Mesenchymal stem cell (in vitro differentiated cells and primary cell): ENCODE results near the gene TRPC4.

Source experiments
- DNase-seq: peaks from one replicate; pipeline ENCODE4 v3.0.0-alpha.2; 2013
- H2AFZ ChIP-seq: one replicate; pipeline ENCODE4 v1.6.1; 2013; ENCODE audit warnings: low read depth, mild to moderate bottlenecking, control low read depth, inconsistent platforms, low read length, moderate library complexity
- H2AK5ac ChIP-seq: 2 replicates; pipeline ENCODE4 v1.6.1; 2013; ENCODE audit warnings: low read length, moderate library complexity, mild to moderate bottlenecking, inconsistent platforms; ENCODE audit not compliant: severe bottlenecking
- H2BK120ac ChIP-seq: one replicate; pipeline ENCODE4 v1.6.1; 2013; ENCODE audit warnings: low read depth, mild to moderate bottlenecking, inconsistent platforms, low read length, moderate library complexity
- H2BK12ac ChIP-seq, 2 experiments: one replicate each; pipeline ENCODE4 v1.6.1; 2013; ENCODE audit warnings: inconsistent platforms in 2 of 2, low read length in 2 of 2, mild to moderate bottlenecking in 2 of 2, moderate library complexity in 2 of 2, control low read depth in 1 of 2
- H2BK15ac ChIP-seq: one replicate; pipeline ENCODE4 v1.6.1; 2013; ENCODE audit warnings: mild to moderate bottlenecking, low read depth, inconsistent platforms; ENCODE audit not compliant: poor library complexity, severe bottlenecking
- H2BK5ac ChIP-seq: 2 replicates; pipeline ENCODE4 v1.6.1; 2013; ENCODE audit warnings: low read depth, mild to moderate bottlenecking, low read length, control low read depth, inconsistent platforms; ENCODE audit not compliant: poor library complexity, severe bottlenecking
- H3K14ac ChIP-seq, 2 experiments: one replicate each; pipeline ENCODE4 v1.6.1; 2013; ENCODE audit warnings: inconsistent platforms in 2 of 2, low read length in 2 of 2, control low read depth in 1 of 2, mild to moderate bottlenecking in 1 of 2, moderate library complexity in 1 of 2
- H3K18ac ChIP-seq, 2 experiments: one replicate each; pipeline ENCODE4 v1.6.1; 2013; ENCODE audit warnings: inconsistent platforms in 2 of 2, low read length in 2 of 2, control low read depth in 1 of 2, low read depth in 1 of 2, mild to moderate bottlenecking in 1 of 2
- H3K23ac ChIP-seq, 2 experiments: one replicate each; pipeline ENCODE4 v1.6.1; 2013; ENCODE audit warnings: inconsistent platforms in 2 of 2, low read length in 2 of 2, mild to moderate bottlenecking in 2 of 2, moderate library complexity in 2 of 2, control low read depth in 1 of 2
- H3K27ac ChIP-seq: 2 replicates; pipeline ENCODE4 v1.5.1; 2013; ENCODE audit warnings: mild to moderate bottlenecking, moderate library complexity, low read length, control low read depth, inconsistent platforms; ENCODE audit not compliant: poor library complexity, severe bottlenecking
- H3K27me3 ChIP-seq, 2 experiments: 2 replicates each; pipeline versions ENCODE4 v1.6.1 to v1.7.0; 2013; ENCODE audit warnings: low read length in 2 of 2, mild to moderate bottlenecking in 2 of 2, moderate library complexity in 2 of 2, control low read depth in 1 of 2, inconsistent platforms in 1 of 2; ENCODE audit not compliant: control insufficient read depth in 1 of 2, insufficient read depth in 1 of 2
- H3K36me3 ChIP-seq, 2 experiments: 2 replicates each; pipeline versions ENCODE4 v1.6.1 to v1.7.0; 2013; ENCODE audit warnings: low read length in 2 of 2, control low read depth in 1 of 2, inconsistent platforms in 1 of 2, low read depth in 1 of 2, mild to moderate bottlenecking in 1 of 2; ENCODE audit not compliant: insufficient read depth in 2 of 2, control insufficient read depth in 1 of 2
- H3K4ac ChIP-seq, 2 experiments: one replicate each; pipeline ENCODE4 v1.6.1; 2013; ENCODE audit warnings: inconsistent platforms in 2 of 2, low read length in 2 of 2, mild to moderate bottlenecking in 2 of 2, moderate library complexity in 2 of 2, control low read depth in 1 of 2, low read depth in 1 of 2
- H3K4me1 ChIP-seq: 2 replicates; pipeline ENCODE4 v1.6.1; 2013; ENCODE audit warnings: low read depth, low read length, control low read depth; ENCODE audit not compliant: control insufficient read depth, insufficient read depth
- H3K4me2 ChIP-seq: 2 replicates; pipeline ENCODE4 v1.6.1; 2013; ENCODE audit warnings: low read length, mild to moderate bottlenecking, inconsistent platforms; ENCODE audit not compliant: poor library complexity, severe bottlenecking
- H3K4me3 ChIP-seq, 2 experiments: 2 replicates each; pipeline versions ENCODE4 v1.5.1 to v1.7.0; 2013; ENCODE audit warnings: low read length in 2 of 2, mild to moderate bottlenecking in 2 of 2, control low read depth in 1 of 2, low read depth in 1 of 2; ENCODE audit not compliant: insufficient read depth in 1 of 2
- H3K79me1 ChIP-seq: replicated peaks from 2 replicates; pipeline ENCODE4 v1.6.1; 2013; ENCODE audit warnings: mild to moderate bottlenecking, control low read depth, low read length, inconsistent platforms; ENCODE audit not compliant: poor library complexity, severe bottlenecking
- H3K9ac ChIP-seq: 2 replicates; pipeline ENCODE4 v1.7.0; 2013; ENCODE audit warnings: mild to moderate bottlenecking, low read length, moderate library complexity
- H3K9me3 ChIP-seq: 2 replicates; pipeline ENCODE4 v1.7.0; 2013; ENCODE audit warnings: mild to moderate bottlenecking, low read length; ENCODE audit not compliant: control insufficient read depth
- H4K8ac ChIP-seq: one replicate; pipeline ENCODE4 v1.6.1; 2013; ENCODE audit warnings: inconsistent platforms, mild to moderate bottlenecking, low read length, moderate library complexity
- H4K91ac ChIP-seq: one replicate; pipeline ENCODE4 v1.6.1; 2013; ENCODE audit warnings: mild to moderate bottlenecking, low read length, inconsistent platforms
- WGBS: methylation state at CpG from one replicate; pipeline ENCODE4 v1.1.7; 2013; ENCODE audit warnings: mixed read lengths; 5-methylcytosine and 5-hydroxymethylcytosine counted together

TRPC4 gene

DNA sequence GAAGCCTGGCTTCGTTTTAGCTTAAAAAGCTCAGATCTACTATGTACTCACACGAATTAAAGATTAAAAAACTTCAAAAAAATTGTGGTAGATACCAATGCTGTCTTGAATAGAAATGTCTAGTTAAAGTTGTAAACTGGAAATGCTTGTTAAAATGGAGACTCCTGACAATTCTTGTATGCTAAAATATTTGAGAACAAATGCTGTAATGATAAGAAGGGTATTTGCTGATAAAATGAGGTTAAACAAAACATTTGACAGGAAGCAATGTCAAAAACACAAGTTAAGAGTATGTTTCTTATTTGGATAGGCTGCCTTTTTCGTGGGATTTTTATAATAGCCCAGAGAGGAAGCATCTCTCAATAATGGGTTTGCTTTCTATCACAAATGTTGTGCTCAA, 223.0 kb downstream of the TRPC4 start:
- Histone ChIP-seq H2BK12ac (no peak overlapping the region), H2BK120ac (no peak overlapping the region), H2BK15ac (no peak overlapping the region), H2BK5ac (no peak overlapping the region), H3K4me3 (no peak overlapping the region), H3K27me3 (no peaks in the 10 kb centered on the region), H3K14ac (no peak overlapping the region), H3K4me1 (no peaks in the 10 kb centered on the region), H3K9ac (no peak overlapping the region), H3K79me1 (no peaks in the 10 kb centered on the region), H3K23ac (no peak overlapping the region), H3K36me3 (no peaks in the 10 kb centered on the region), H4K91ac (no peak overlapping the region), H2AK5ac (no peak overlapping the region), H2AFZ (no peak overlapping the region), H3K4ac (no peak overlapping the region), H3K9me3 (no peaks in the 10 kb centered on the region), H4K8ac (no peak overlapping the region), H3K18ac (no peak overlapping the region), H3K4me2 (no peak overlapping the region), H3K27ac (no peak overlapping the region)
- DNase-seq: no peak
- WGBS: 100% methylated on average over 2 of the region's 3 CpGs

DNA sequence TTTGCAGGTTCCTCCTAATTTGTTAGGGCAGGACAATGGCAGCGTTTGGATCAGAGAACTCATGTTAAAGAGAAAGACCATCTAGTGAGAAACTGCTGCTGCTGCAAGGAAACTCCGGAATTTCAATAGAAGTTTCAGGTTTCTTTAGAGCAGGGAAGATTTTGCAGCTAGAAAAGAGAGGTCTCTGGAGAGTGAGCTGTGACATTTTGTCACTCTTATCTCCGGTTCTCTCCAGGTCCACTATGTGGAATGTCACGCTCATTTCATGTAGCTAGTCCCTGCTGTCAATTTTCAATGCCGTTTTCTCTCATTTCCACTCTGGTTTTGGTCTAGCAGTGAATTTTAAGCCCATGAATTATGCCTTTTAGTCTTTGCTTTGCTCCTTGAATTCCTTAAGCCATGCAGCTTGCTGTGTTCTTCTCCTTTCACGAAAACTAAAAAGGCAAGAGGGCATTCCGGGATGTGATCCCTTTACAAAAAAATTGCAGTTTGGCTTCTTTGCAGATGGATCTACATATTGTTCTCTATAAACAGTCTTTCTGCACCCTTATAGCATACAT, 224.3 kb downstream of the TRPC4 start:
- Histone ChIP-seq H2BK120ac (no peak overlapping the region), H3K4me2 (no peak overlapping the region), H2BK5ac (no peak overlapping the region), H3K4me3 (peak overlapping the region in 1 of 2 experiments; percentile 17), H3K4ac (no peak overlapping the region), H3K4me1 (no peaks in the 10 kb centered on the region), H4K91ac (no peak overlapping the region), H3K23ac (no peak overlapping the region), H3K9me3 (no peaks in the 10 kb centered on the region), H3K27ac (no peak overlapping the region), H4K8ac (no peak overlapping the region), H2AFZ (no peak overlapping the region), H3K14ac (no peak overlapping the region), H3K9ac (peak overlapping the region; percentile 5), H3K27me3 (no peaks in the 10 kb centered on the region), H3K18ac (no peak overlapping the region), H3K36me3 (no peaks in the 10 kb centered on the region), H2AK5ac (no peak overlapping the region), H2BK15ac (no peak overlapping the region), H3K79me1 (no peaks in the 10 kb centered on the region), H2BK12ac (peak overlapping the region in 1 of 2 experiments; percentile 10)
- WGBS: 60% methylated on average over 7 of the region's 7 CpGs
- peak; percentile 17 for DNase-seq

DNA sequence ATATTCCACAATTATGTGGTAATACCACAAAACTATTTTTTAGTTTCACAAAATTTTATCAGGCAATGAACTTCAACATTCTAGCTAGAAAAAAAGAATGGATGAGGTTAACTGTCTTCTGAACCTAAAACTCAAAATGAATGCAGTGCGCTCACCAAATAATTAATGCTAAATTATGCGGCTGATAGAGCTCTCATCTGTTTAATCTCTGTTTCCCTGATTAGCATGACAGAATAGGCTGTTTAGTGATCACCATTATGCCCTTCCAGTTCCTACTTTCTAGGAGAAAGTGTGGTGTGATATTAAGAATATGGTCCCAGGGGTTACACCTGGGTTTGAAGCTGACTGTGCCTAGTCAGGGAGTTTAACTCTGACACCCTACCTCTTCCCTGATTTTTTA, 228.2 kb downstream of the TRPC4 start:
- 100% methylated on average over 2 of the region's 2 CpGs for WGBS
- no peak overlapping the region for H3K4me3 ChIP-seq
- no peak overlapping the region for H3K23ac ChIP-seq

DNA sequence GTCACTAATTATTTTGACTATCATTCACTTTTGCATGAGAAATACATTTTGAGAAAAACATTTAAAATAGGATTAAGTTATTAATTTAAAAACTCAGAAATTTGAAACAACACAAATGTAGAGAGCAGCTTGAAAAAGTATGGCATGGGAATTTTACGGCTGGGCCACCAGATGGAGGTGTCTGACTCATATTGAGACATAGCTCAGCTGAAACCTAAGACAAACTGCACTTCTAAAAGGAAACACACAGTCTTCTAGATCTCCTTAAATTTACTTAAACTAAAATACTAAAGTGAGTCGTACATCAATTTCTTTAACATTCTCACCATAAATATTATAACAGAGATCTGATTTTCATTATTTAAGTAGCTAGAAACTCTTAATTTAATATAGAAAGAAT, 229.1 kb downstream of the TRPC4 start:
- Histone ChIP-seq H2BK5ac (no peak overlapping the region), H4K91ac (no peak overlapping the region), H3K4me1 (no peaks in the 10 kb centered on the region), H3K18ac (no peak overlapping the region), H3K9ac (peak overlapping the region; percentile 55), H3K9me3 (no peaks in the 10 kb centered on the region), H3K36me3 (no peaks in the 10 kb centered on the region), H3K23ac (no peak overlapping the region), H3K27me3 (no peaks in the 10 kb centered on the region), H3K27ac (no peak overlapping the region), H2AFZ (no peak overlapping the region), H2BK15ac (no peak overlapping the region), H2BK12ac (no peak overlapping the region), H2AK5ac (no peak overlapping the region), H3K79me1 (no peaks in the 10 kb centered on the region), H4K8ac (no peak overlapping the region), H3K4ac (no peak overlapping the region), H3K4me2 (no peak overlapping the region), H3K14ac (no peak overlapping the region), H3K4me3 (no peak overlapping the region), H2BK120ac (no peak overlapping the region)
- WGBS: 0% methylated on average over 1 of the region's 2 CpGs
- DNase-seq: peak; percentile 75

More for the DNA sequence above, 228.2 kb downstream of the TRPC4 start:
- H2BK12ac ChIP-seq: no peak overlapping the region
- H3K18ac ChIP-seq: no peak overlapping the region
- H2BK5ac ChIP-seq: no peak overlapping the region
- no peaks in the 10 kb centered on the region for H3K27me3 ChIP-seq
- no peaks in the 10 kb centered on the region for H3K4me1 ChIP-seq
- H2BK15ac ChIP-seq: no peak overlapping the region
- no peak overlapping the region for H2AFZ ChIP-seq
- H2BK120ac ChIP-seq: no peak overlapping the region
- H3K27ac ChIP-seq: no peak overlapping the region
- no peak overlapping the region for H4K8ac ChIP-seq
- H4K91ac ChIP-seq: no peak overlapping the region
- H3K9me3 ChIP-seq: no peaks in the 10 kb centered on the region
- no peaks in the 10 kb centered on the region for H3K36me3 ChIP-seq
- no peak overlapping the region for H3K4ac ChIP-seq
- no peak overlapping the region for H2AK5ac ChIP-seq
- H3K14ac ChIP-seq: no peak overlapping the region
- H3K9ac ChIP-seq: peak overlapping the region; percentile 55
- no peak for DNase-seq
- H3K79me1 ChIP-seq: no peaks in the 10 kb centered on the region
- no peak overlapping the region for H3K4me2 ChIP-seq
